ENCODE data around the gene P2RX5.

The P2RX5 gene

GRCh38 chr17:3660311-3660891 lies 35.6 kb downstream of the P2RX5 start:
- Histone ChIP-seq H3K79me2 (ENCODE audit: insufficient read depth, low read length) (no peaks in the 10 kb centered on the region), H3K9me3 (ENCODE audit: insufficient read depth, low read length) (no peaks in the 10 kb centered on the region), H3F3A (ENCODE audit: insufficient read depth) (no peaks in the 10 kb centered on the region), H3K36me3 (ENCODE audit: low read length) (no peaks in the 10 kb centered on the region), H3K27me3 (ENCODE audit: low read length) (no peaks in the 10 kb centered on the region), H3K9me2 (replicated peaks; ENCODE audit: insufficient read depth, low read length) (no peaks in the 10 kb centered on the region), H3K9ac (ENCODE audit: low read length) (no peak overlapping the region), H3K27ac (ENCODE audit: low read depth, low read length) (no peak overlapping the region), H4K20me1 (ENCODE audit: low read depth, low read length) (no peaks in the 10 kb centered on the region), H3K4me2 (ENCODE audit: low read depth, low read length, poor library complexity, severe bottlenecking) (no peak overlapping the region), H3K4me3 (ENCODE audit: insufficient read depth, low read length, poor library complexity, severe bottlenecking) (no peak overlapping the region), H2AFZ (ENCODE audit: low read depth, low read length, severe bottlenecking) (no peak overlapping the region)
- TF ChIP-seq CTCF (IDR thresholded peaks at IDR 0.05; ENCODE audit: insufficient read depth, low read length, poor library complexity, severe bottlenecking) (no peak), EZH2phosphoT487 (conservative IDR thresholded peaks at IDR 0.05; ENCODE audit: low read length) (no peak)

GRCh38 chr17:3659541-3660111 lies 36.3 kb downstream of the P2RX5 start:
- Histone ChIP-seq H3K9me2 (replicated peaks; ENCODE audit: insufficient read depth, low read length) (no peaks in the 10 kb centered on the region), H3K9ac (ENCODE audit: low read length) (no peak overlapping the region), H3K36me3 (ENCODE audit: low read length) (no peaks in the 10 kb centered on the region), H3K27me3 (ENCODE audit: low read length) (no peaks in the 10 kb centered on the region), H3F3A (ENCODE audit: insufficient read depth) (no peaks in the 10 kb centered on the region), H3K27ac (ENCODE audit: low read depth, low read length) (no peak overlapping the region), H4K20me1 (ENCODE audit: low read depth, low read length) (no peaks in the 10 kb centered on the region), H2AFZ (ENCODE audit: low read depth, low read length, severe bottlenecking) (no peak overlapping the region), H3K79me2 (ENCODE audit: insufficient read depth, low read length) (no peaks in the 10 kb centered on the region), H3K9me3 (ENCODE audit: insufficient read depth, low read length) (no peaks in the 10 kb centered on the region), H3K4me3 (ENCODE audit: insufficient read depth, low read length, poor library complexity, severe bottlenecking) (no peak overlapping the region), H3K4me2 (ENCODE audit: low read depth, low read length, poor library complexity, severe bottlenecking) (no peak overlapping the region)
- TF ChIP-seq CTCF (IDR thresholded peaks at IDR 0.05; ENCODE audit: insufficient read depth, low read length, poor library complexity, severe bottlenecking) (no peak), EZH2phosphoT487 (conservative IDR thresholded peaks at IDR 0.05; ENCODE audit: low read length) (no peak)

- no peak overlapping the region for H3K27ac ChIP-seq (ENCODE audit: low read depth, low read length)
- H3K36me3 ChIP-seq (ENCODE audit: low read length), result no peaks in the 10 kb centered on the region
- no peaks in the 10 kb centered on the region for H3K9me3 ChIP-seq (ENCODE audit: insufficient read depth, low read length)
- H3K9ac ChIP-seq (ENCODE audit: low read length), result no peak overlapping the region
- H4K20me1 ChIP-seq (ENCODE audit: low read depth, low read length), result no peaks in the 10 kb centered on the region
- no peaks in the 10 kb centered on the region for H3K27me3 ChIP-seq (ENCODE audit: low read length)
- H3K79me2 ChIP-seq (ENCODE audit: insufficient read depth, low read length), result no peaks in the 10 kb centered on the region
- TF ChIP-seq EZH2phosphoT487 (conservative IDR thresholded peaks at IDR 0.05; ENCODE audit: low read length) (no peak), CTCF (IDR thresholded peaks at IDR 0.05; ENCODE audit: insufficient read depth, low read length, poor library complexity, severe bottlenecking) (no peak)
- H3K4me3 ChIP-seq (ENCODE audit: insufficient read depth, low read length, poor library complexity, severe bottlenecking), result no peak overlapping the region
- H3K4me2 ChIP-seq (ENCODE audit: low read depth, low read length, poor library complexity, severe bottlenecking), result no peak overlapping the region
- H3K9me2 ChIP-seq (replicated peaks; ENCODE audit: insufficient read depth, low read length), result no peaks in the 10 kb centered on the region
- no peak overlapping the region for H2AFZ ChIP-seq (ENCODE audit: low read depth, low read length, severe bottlenecking)
- H3F3A ChIP-seq (ENCODE audit: insufficient read depth), result no peaks in the 10 kb centered on the region
Measured at GRCh38 chr17:3658784-3659449, 37.0 kb downstream of the P2RX5 start.
